Neuronal stem cell (in vitro differentiated cells): ENCODE measurements around the gene COG7.

Experiments
- DNase-seq: peaks from one replicate; pipeline ENCODE4 v3.0.0-alpha.2; 2013; ENCODE audit warnings: low spot score
- H2AFZ ChIP-seq: one replicate; pipeline ENCODE4 v1.6.1; 2013; ENCODE audit warnings: mild to moderate bottlenecking, low read length, inconsistent platforms
- H2AK5ac ChIP-seq: 2 replicates; pipeline ENCODE4 v1.6.1; 2013; ENCODE audit warnings: low read depth, mild to moderate bottlenecking, inconsistent platforms, low read length, moderate library complexity, mixed read lengths
- H2BK120ac ChIP-seq: 2 replicates; pipeline ENCODE4 v1.6.1; 2013; ENCODE audit warnings: low read depth, mild to moderate bottlenecking, inconsistent platforms, low read length, moderate library complexity, mixed read lengths
- H2BK12ac ChIP-seq: one replicate; pipeline ENCODE4 v1.6.1; 2013; ENCODE audit warnings: low read length, inconsistent platforms
- H2BK15ac ChIP-seq: 2 replicates; pipeline ENCODE4 v1.6.1; 2013; ENCODE audit warnings: mild to moderate bottlenecking, low read length, inconsistent platforms, mixed read lengths
- H2BK5ac ChIP-seq: one replicate; pipeline ENCODE4 v1.6.1; 2013; ENCODE audit warnings: inconsistent platforms, mild to moderate bottlenecking, low read length, moderate library complexity
- H3K14ac ChIP-seq: one replicate; pipeline ENCODE4 v1.6.1; 2013; ENCODE audit warnings: low read length, inconsistent platforms
- H3K18ac ChIP-seq: 2 replicates; pipeline ENCODE4 v1.6.1; 2013; ENCODE audit warnings: low read length, inconsistent platforms
- H3K23ac ChIP-seq: 2 replicates; pipeline ENCODE4 v1.6.1; 2013; ENCODE audit warnings: low read depth, mild to moderate bottlenecking, mixed read lengths, low read length, inconsistent platforms; ENCODE audit not compliant: poor library complexity
- H3K27ac ChIP-seq: replicated peaks from 3 replicates; pipeline ENCODE4 v1.5.1; 2013; ENCODE audit warnings: low read length, inconsistent platforms
- H3K27me3 ChIP-seq, 3 experiments: 2 replicates each; pipeline ENCODE4 v1.6.1; 2013; ENCODE audit warnings: low read length in 3 of 3, mild to moderate bottlenecking in 2 of 3, inconsistent platforms in 1 of 3, low read depth in 1 of 3, mixed read lengths in 1 of 3, moderate library complexity in 1 of 3; ENCODE audit not compliant: control insufficient read depth in 3 of 3, insufficient read depth in 3 of 3
- H3K36me3 ChIP-seq, 2 donors: replicated peaks in 1 of 2; 2 replicates each; pipeline ENCODE4 v1.6.1; 2013; ENCODE audit warnings: low read length in 2 of 2; ENCODE audit not compliant: control insufficient read depth in 2 of 2, insufficient read depth in 2 of 2
- H3K4ac ChIP-seq: 2 replicates; pipeline ENCODE4 v1.6.1; 2013; ENCODE audit warnings: inconsistent platforms, mild to moderate bottlenecking, low read length, moderate library complexity
- H3K4me1 ChIP-seq, 2 donors: 1 replicate in 1 of 2; 2 replicates in 1 of 2; pipeline ENCODE4 v1.6.1; 2013; ENCODE audit warnings: low read length in 2 of 2, low read depth in 1 of 2; ENCODE audit not compliant: control insufficient read depth in 2 of 2, insufficient read depth in 1 of 2
- H3K4me2 ChIP-seq: one replicate; pipeline ENCODE4 v1.6.1; 2013; ENCODE audit warnings: mild to moderate bottlenecking, low read length, inconsistent platforms; ENCODE audit not compliant: insufficient read depth, poor library complexity, severe bottlenecking
- H3K4me3 ChIP-seq, 2 donors: 2 replicates each; pipeline ENCODE4 v1.5.1; 2013; ENCODE audit warnings: low read length in 2 of 2, mild to moderate bottlenecking in 2 of 2, inconsistent platforms in 1 of 2, moderate library complexity in 1 of 2
- H3K79me1 ChIP-seq: one replicate; pipeline ENCODE4 v1.6.1; 2013; ENCODE audit warnings: low read depth, mild to moderate bottlenecking, inconsistent platforms, low read length, moderate library complexity
- H3K9ac ChIP-seq: one replicate; pipeline ENCODE4 v1.6.1; 2013; ENCODE audit warnings: mild to moderate bottlenecking, low read depth, low read length, inconsistent platforms; ENCODE audit not compliant: poor library complexity
- H3K9me3 ChIP-seq, 2 donors: replicated peaks in 1 of 2; 2 replicates each; pipeline versions ENCODE3 to v1.6.1; 2013; ENCODE audit warnings: low read length in 2 of 2, mild to moderate bottlenecking in 2 of 2, inconsistent platforms in 1 of 2, low read depth in 1 of 2, mixed read lengths in 1 of 2, moderate library complexity in 1 of 2; ENCODE audit not compliant: control insufficient read depth in 2 of 2, insufficient read depth in 1 of 2
- H4K8ac ChIP-seq: one replicate; pipeline ENCODE4 v1.6.1; 2013; ENCODE audit warnings: low read depth, mild to moderate bottlenecking, inconsistent platforms, low read length, moderate library complexity
- H4K91ac ChIP-seq: one replicate; pipeline ENCODE4 v1.6.1; 2013; ENCODE audit warnings: low read length, low read depth, mild to moderate bottlenecking, inconsistent platforms; ENCODE audit not compliant: poor library complexity
- WGBS, 2 donors: extraction: QIAGEN DNeasy Blood & Tissue Kit; methylation state at CpG; one replicate each; pipeline ENCODE4 v1.1.7; 2013; ENCODE audit warnings: missing lambda C conversion rate in 2 of 2, mixed read lengths in 1 of 2; ENCODE audit not compliant: insufficient read length in 2 of 2, insufficient replicate concordance in 1 of 2; ENCODE audit errors: extremely low coverage in 2 of 2; 5-methylcytosine and 5-hydroxymethylcytosine counted together

Gene COG7

DNA sequence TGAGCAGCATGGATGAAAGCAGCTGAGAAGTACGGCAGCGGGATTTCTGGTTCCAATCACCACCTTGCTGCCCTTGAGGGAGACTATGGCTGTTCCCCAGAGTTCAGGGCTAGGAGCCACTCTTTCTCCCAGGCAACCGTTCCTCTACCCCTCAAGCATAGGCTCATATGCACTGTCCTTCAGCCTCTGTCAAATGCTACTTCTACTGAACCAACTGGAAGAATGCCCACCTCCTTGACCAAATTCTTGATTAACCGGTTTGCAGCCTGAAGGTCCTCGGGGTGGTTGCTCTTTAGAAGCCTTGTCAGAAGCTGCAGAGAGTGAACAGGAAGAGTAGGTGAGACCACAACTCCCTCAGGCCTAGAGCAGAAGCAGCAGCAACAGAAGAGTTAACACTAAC is 33.5 kb upstream of the COG7 start:
- Histone ChIP-seq H4K8ac (no peak overlapping the region), H2BK12ac (no peak overlapping the region), H2AFZ (no peak overlapping the region), H3K4me3 (no peak overlapping the region), H3K27ac (no peak overlapping the region), H2BK120ac (no peak overlapping the region), H3K4me2 (no peak overlapping the region), H3K14ac (no peak overlapping the region), H3K9me3 (no peaks in the 10 kb centered on the region), H3K23ac (no peak overlapping the region), H2AK5ac (no peak overlapping the region), H3K4me1 (no peaks in the 10 kb centered on the region), H4K91ac (no peak overlapping the region), H2BK5ac (no peak overlapping the region), H3K4ac (no peak overlapping the region), H3K79me1 (no peaks in the 10 kb centered on the region), H3K36me3 (peaks cover 62 to 94% of the 10 kb centered on the region in 2 donors), H3K9ac (no peak overlapping the region), H3K27me3 (no peaks in the 10 kb centered on the region), H3K18ac (no peak overlapping the region), H2BK15ac (no peak overlapping the region)
- DNase-seq = no peak
- no CpG with 5 or more reads among the region's 5 CpGs for WGBS, 2 donors

GRCh38 chr16:23485841-23486240 is 32.9 kb upstream of the COG7 start:
- H3K4me2 ChIP-seq = no peak overlapping the region
- no peak overlapping the region for H3K4me3 ChIP-seq
- H3K36me3 ChIP-seq = peaks cover 60 to 94% of the 10 kb centered on the region in 2 donors
- no CpG with 5 or more reads among the region's 8 CpGs for WGBS, 2 donors
- H3K4me1 ChIP-seq = no peaks in the 10 kb centered on the region
- no peak overlapping the region for H2AFZ ChIP-seq
- H4K91ac ChIP-seq = no peak overlapping the region
- H2BK15ac ChIP-seq = no peak overlapping the region
- no peak overlapping the region for H4K8ac ChIP-seq
- H3K79me1 ChIP-seq = no peaks in the 10 kb centered on the region
- H2BK120ac ChIP-seq = no peak overlapping the region
- H2BK5ac ChIP-seq = no peak overlapping the region
- H3K27me3 ChIP-seq = no peaks in the 10 kb centered on the region
- no peak overlapping the region for H2BK12ac ChIP-seq
- H2AK5ac ChIP-seq = no peak overlapping the region
- H3K18ac ChIP-seq = no peak overlapping the region
- no peak overlapping the region for H3K4ac ChIP-seq
- no peak overlapping the region for H3K14ac ChIP-seq
- H3K9ac ChIP-seq = no peak overlapping the region
- no peaks in the 10 kb centered on the region for H3K9me3 ChIP-seq
- H3K27ac ChIP-seq = no peak overlapping the region
- no peak for DNase-seq
- no peak overlapping the region for H3K23ac ChIP-seq

GRCh38 chr16:23485257-23485614 is 32.2 kb upstream of the COG7 start:
- Histone ChIP-seq H3K36me3 (peaks cover 64 to 95% of the 10 kb centered on the region in 2 donors), H3K4me1 (no peaks in the 10 kb centered on the region), H3K79me1 (no peaks in the 10 kb centered on the region), H4K91ac (no peak overlapping the region), H2BK120ac (no peak overlapping the region), H3K4me3 (no peak overlapping the region), H2BK15ac (no peak overlapping the region), H2BK5ac (no peak overlapping the region), H4K8ac (no peak overlapping the region), H3K27me3 (no peaks in the 10 kb centered on the region), H3K4ac (no peak overlapping the region), H3K18ac (no peak overlapping the region), H2AK5ac (no peak overlapping the region), H3K23ac (no peak overlapping the region), H3K9ac (no peak overlapping the region), H3K27ac (no peak overlapping the region), H2BK12ac (no peak overlapping the region), H2AFZ (no peak overlapping the region), H3K4me2 (no peak overlapping the region), H3K14ac (no peak overlapping the region), H3K9me3 (no peaks in the 10 kb centered on the region)
- no CpG with 5 or more reads among the region's 2 CpGs for WGBS, 2 donors
- no peak for DNase-seq

DNA sequence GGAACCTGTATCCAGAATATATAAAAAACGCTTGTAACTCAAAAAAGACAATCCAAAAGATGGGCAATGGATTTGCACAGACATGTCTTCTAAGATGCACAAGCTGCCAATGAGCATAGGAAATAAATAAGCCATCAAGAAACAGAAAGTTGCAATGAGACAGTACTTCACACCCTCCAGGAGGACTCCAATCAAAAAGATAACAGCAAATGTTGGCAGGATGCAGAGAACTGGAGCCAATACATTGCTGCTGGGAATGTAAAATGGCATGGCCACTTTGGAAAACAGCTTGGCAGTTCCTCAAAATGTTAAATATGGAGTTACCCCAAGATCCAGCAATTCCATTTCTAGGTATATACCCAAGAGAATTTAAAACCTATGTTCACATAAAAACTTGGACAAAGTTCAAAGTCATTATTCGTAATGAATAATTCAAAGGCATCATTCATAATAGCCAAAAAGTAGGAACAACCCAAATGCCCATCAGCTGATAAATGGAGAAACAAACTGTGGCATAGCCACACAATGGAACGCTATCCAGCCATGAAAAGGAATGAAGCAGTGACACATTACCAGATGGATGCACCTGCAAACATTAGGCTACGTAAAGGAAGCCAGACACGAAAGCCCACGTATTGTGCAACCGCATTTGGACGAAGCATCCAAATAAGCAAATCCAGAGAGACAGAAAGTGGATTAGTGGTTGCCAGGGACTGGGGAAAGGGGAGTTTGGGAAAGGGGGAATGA is 31.7 kb upstream of the COG7 start:
- Histone ChIP-seq H2BK15ac (no peak overlapping the region), H4K8ac (no peak overlapping the region), H3K9me3 (no peaks in the 10 kb centered on the region), H3K27me3 (no peaks in the 10 kb centered on the region), H4K91ac (no peak overlapping the region), H2AK5ac (no peak overlapping the region), H3K4me2 (no peak overlapping the region), H2BK12ac (no peak overlapping the region), H3K14ac (no peak overlapping the region), H3K23ac (no peak overlapping the region), H3K4ac (no peak overlapping the region), H2BK120ac (no peak overlapping the region), H3K79me1 (no peaks in the 10 kb centered on the region), H2AFZ (no peak overlapping the region), H3K18ac (no peak overlapping the region), H2BK5ac (no peak overlapping the region), H3K9ac (no peak overlapping the region), H3K4me3 (no peak overlapping the region), H3K4me1 (no peaks in the 10 kb centered on the region), H3K36me3 (peaks cover 65 to 95% of the 10 kb centered on the region in 2 donors), H3K27ac (no peak overlapping the region)
- DNase-seq = no peak
- WGBS, 2 donors = no CpG with 5 or more reads among the region's 8 CpGs
